Neutrophil (primary cell): ENCODE data around the gene SLC25A42.
A peak's percentile ranks its signal among the peaks of the same experiment; 100 is the strongest.

Experiments used
- H3K27ac ChIP-seq: fragments of 200-600 bp; sonication (generic); 2 replicates; pipeline ENCODE4 v1.5.1; 2016; ENCODE audit warnings: mild to moderate bottlenecking, moderate library complexity
- H3K27me3 ChIP-seq: fragments of 200-600 bp; sonication (generic); 2 replicates; pipeline ENCODE4 v1.6.0; 2016; ENCODE audit warnings: mild to moderate bottlenecking
- H3K36me3 ChIP-seq: fragments of 200-600 bp; sonication (generic); 2 replicates; pipeline ENCODE4 v1.5.1; 2017
- H3K4me1 ChIP-seq, 2 experiments: fragments of 200-600 bp in 1 of 2; sonication (generic) in 1 of 2; 1 replicate in 1 of 2; 2 replicates in 1 of 2; pipeline versions ENCODE4 v1.5.1 to v1.6.1; 2013 to 2016; ENCODE audit warnings: low read depth in 1 of 2, low read length in 1 of 2, mild to moderate bottlenecking in 1 of 2, moderate library complexity in 1 of 2; ENCODE audit not compliant: control insufficient read depth in 1 of 2, insufficient read depth in 1 of 2
- H3K4me3 ChIP-seq, 2 experiments: fragments of 200-600 bp in 1 of 2; sonication (generic) in 1 of 2; 1 replicate in 1 of 2; 2 replicates in 1 of 2; pipeline ENCODE4 v1.5.1; 2013 to 2016; ENCODE audit warnings: low read depth in 1 of 2, low read length in 1 of 2, mild to moderate bottlenecking in 1 of 2, moderate library complexity in 1 of 2
- H3K9me3 ChIP-seq: fragments of 200-600 bp; sonication (generic); 2 replicates; pipeline ENCODE4 v1.5.1; 2016
- TF ChIP-seq, protein P1 (sequence below): fragments of 200-600 bp; sonication (generic); IDR thresholded peaks from 2 replicates; pipeline ENCODE4 v1.5.1; 2016; ENCODE audit warnings: antibody characterized with exemption

SLC25A42 gene

DNA sequence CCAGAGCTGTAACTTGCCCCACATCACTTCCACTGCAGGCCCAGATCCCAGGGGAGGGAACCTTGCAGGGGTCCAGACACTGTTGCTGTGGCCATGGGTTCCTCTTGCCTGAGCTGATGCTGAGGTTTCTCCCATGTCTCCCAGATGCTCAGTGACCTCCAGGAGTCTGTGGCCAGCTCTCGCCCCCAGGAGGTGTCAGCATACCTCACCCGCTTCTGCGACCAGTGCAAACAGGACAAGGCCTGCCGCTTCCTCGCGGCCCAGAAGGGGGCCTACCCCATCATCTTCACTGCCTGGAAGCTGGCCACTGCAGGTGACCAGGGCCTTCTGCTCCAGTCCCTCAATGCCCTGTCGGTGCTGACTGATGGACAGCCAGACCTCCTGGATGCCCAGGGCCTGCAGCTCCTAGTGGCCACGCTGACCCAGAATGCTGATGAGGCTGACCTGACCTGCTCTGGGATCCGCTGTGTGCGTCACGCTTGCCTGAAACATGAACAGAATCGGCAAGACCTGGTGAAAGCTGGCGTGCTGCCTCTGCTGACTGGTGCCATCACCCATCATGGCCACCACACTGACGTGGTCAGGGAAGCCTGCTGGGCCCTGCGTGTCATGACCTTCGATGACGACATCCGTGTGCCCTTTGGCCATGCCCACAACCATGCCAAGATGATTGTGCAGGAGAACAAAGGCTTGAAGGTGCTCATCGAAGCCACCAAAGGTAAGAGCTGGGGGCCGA, 12.1 kb upstream of the SLC25A42 start:
- no peaks in the 10 kb centered on the region for H3K9me3 ChIP-seq
- H3K27ac ChIP-seq: no peak overlapping the region
- no peak overlapping the region for H3K4me3 ChIP-seq
- H3K36me3 ChIP-seq: peaks cover 35% of the 10 kb centered on the region
- no peaks in the 10 kb centered on the region for H3K27me3 ChIP-seq
- H3K4me1 ChIP-seq: no peaks in the 10 kb centered on the region
- TF ChIP-seq, protein P1, sequence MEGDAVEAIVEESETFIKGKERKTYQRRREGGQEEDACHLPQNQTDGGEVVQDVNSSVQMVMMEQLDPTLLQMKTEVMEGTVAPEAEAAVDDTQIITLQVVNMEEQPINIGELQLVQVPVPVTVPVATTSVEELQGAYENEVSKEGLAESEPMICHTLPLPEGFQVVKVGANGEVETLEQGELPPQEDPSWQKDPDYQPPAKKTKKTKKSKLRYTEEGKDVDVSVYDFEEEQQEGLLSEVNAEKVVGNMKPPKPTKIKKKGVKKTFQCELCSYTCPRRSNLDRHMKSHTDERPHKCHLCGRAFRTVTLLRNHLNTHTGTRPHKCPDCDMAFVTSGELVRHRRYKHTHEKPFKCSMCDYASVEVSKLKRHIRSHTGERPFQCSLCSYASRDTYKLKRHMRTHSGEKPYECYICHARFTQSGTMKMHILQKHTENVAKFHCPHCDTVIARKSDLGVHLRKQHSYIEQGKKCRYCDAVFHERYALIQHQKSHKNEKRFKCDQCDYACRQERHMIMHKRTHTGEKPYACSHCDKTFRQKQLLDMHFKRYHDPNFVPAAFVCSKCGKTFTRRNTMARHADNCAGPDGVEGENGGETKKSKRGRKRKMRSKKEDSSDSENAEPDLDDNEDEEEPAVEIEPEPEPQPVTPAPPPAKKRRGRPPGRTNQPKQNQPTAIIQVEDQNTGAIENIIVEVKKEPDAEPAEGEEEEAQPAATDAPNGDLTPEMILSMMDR: no peak

DNA sequence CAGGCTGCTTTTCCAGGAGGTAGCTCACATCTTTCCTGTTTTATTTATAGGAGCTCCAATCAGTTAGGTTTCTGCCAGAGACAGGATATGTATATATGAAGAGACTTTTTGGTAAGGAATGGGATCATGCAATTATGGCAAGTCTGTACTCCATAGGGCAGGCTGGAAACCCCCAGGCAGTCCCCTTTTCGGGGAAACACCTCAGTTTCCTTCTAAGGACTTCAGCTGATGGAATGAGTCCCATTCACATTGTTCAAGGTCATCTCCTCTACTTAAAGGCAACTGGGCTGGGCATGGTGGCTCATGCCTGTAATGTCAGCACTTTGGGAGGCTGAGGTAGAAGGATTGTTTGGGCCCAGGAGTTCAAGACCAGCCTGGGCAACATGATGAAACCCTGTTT, 10.9 kb upstream of the SLC25A42 start:
- Histone ChIP-seq H3K27ac (no peak overlapping the region), H3K4me3 (no peak overlapping the region), H3K4me1 (no peaks in the 10 kb centered on the region), H3K36me3 (peaks cover 44% of the 10 kb centered on the region), H3K27me3 (no peaks in the 10 kb centered on the region), H3K9me3 (no peaks in the 10 kb centered on the region)
- TF ChIP-seq, protein P1: no peak

DNA sequence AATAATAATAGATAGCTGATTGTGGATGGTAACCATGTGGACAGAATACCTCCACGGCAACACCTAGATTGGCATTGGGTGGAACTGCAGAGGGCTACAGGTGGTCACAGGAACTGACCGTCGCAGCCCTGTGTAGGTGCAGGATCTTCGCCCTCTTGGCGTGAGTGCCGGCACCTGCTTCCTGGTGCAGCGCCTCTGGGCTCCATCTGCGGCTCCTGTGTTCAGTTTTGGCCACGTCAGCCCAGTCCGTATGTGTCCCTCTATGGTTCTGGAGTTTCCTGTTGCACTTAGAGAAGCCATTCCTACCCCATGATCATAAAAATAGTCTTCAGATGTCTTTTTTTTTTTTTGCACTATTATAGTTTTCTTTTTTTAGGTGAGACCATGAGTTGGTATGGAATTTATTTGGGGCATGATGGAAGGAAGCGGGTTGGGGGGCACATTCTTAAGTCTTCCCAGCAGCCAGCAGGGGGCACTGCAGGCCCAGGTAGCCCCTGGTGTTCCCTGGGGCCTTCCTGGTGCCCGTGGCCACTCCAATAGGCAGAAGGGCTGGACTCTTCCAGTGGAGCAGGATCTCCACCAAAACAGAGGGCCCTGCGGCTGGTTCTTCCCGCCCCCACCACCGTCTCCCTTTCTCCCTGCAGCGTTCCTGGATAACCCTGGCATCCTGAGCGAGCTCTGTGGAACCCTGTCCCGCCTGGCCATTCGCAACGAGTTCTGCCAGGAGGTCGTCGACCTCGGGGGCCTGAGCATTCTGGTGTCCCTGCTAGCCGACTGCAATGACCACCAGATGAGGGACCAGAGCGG, 10.1 kb upstream of the SLC25A42 start:
- Histone ChIP-seq H3K27me3 (no peaks in the 10 kb centered on the region), H3K4me3 (no peak overlapping the region), H3K9me3 (no peaks in the 10 kb centered on the region), H3K36me3 (peaks cover 44% of the 10 kb centered on the region), H3K4me1 (no peaks in the 10 kb centered on the region), H3K27ac (no peak overlapping the region)
- TF ChIP-seq, protein P1: peak; percentile 29

DNA sequence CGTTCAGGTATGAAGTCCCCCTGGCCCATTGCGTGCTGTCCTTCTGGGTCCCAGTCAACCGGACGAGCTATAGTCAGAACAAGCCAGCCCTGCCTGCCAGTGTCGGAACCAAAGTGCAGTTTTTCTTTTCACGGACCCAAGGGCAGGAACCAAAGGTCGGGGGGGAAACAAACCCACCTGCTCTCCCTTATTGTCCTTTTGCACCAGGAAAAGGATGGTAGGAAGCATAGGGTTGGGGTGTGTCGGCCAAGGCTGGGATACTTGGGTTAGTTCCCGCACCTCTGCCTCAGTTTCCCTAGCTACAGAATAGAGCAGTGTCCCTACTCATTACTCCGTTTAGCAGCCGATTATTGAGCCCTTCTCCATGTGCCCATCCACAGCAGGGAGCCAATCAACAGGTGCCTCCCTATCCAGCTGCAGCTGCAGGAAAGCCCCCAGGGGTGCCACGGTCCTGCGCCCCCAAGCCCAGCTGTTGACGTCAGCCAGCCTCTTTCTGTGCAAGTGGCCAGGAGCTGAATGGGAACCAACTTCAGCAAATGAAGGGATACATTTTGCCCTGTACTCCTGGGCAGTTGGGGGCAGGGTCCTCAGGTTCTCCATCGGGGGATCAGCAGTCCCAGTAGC, 9.4 kb upstream of the SLC25A42 start:
- TF ChIP-seq, protein P1: no peak
- no peaks in the 10 kb centered on the region for H3K4me1 ChIP-seq
- no peak overlapping the region for H3K4me3 ChIP-seq
- no peaks in the 10 kb centered on the region for H3K27me3 ChIP-seq
- H3K36me3 ChIP-seq: peaks cover 44% of the 10 kb centered on the region
- no peaks in the 10 kb centered on the region for H3K9me3 ChIP-seq
- H3K27ac ChIP-seq: no peak overlapping the region

DNA sequence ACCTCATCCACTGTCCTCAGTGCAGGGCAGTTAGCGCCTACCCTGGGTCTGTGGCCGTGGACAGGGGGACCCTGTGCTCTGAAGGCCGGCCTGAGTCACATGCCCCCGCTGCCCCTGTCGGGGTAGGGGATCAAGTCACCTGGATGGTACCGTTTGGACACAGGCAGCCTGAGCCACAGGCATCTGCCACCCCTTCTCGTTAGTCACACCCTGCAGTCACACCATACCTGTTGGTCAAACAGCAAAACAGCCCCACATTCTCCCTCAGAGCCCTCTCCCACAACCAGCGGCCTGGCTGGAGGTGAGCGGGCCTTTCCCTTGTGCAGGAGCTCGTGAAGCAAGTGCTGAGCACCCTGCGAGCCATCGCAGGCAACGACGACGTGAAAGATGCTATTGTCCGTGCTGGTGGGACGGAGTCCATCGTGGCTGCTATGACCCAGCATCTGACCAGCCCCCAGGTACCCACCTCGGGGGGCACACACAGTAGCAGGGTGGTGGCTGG, 8.8 kb upstream of the SLC25A42 start:
- peaks cover 44% of the 10 kb centered on the region for H3K36me3 ChIP-seq
- TF ChIP-seq, protein P1: no peak
- no peak overlapping the region for H3K4me3 ChIP-seq
- no peaks in the 10 kb centered on the region for H3K4me1 ChIP-seq
- H3K9me3 ChIP-seq: no peaks in the 10 kb centered on the region
- H3K27me3 ChIP-seq: no peaks in the 10 kb centered on the region
- no peak overlapping the region for H3K27ac ChIP-seq
